GM12891 (cell line): ENCODE data around the gene RBMS3.

Experiments used
- POLR2A ChIP-seq: IDR thresholded peaks from 2 replicates; pipeline ENCODE4 v1.6.1; 2011; ENCODE audit warnings: low read depth, low read length, control low read depth
- POLR2AphosphoS5 ChIP-seq: IDR thresholded peaks from 2 replicates; pipeline ENCODE4 v1.6.1; 2011; ENCODE audit warnings: low read depth, low read length, control low read depth

- TF ChIP-seq POLR2AphosphoS5 = no peak
- TF ChIP-seq POLR2A = no peak
Measured at GRCh38 chr3:29481249-29481648, 200.4 kb downstream of the RBMS3 start.
